ENCODE results near the gene SYPL1. TPM values are rescaled to one million over a fixed set of nuclear protein-coding genes. Genes with fewer than 3 reads are reported as not detected.

The SYPL1 gene
- total RNA-seq, 1 donor from 2014 or later, result 39.4 TPM

DNA sequence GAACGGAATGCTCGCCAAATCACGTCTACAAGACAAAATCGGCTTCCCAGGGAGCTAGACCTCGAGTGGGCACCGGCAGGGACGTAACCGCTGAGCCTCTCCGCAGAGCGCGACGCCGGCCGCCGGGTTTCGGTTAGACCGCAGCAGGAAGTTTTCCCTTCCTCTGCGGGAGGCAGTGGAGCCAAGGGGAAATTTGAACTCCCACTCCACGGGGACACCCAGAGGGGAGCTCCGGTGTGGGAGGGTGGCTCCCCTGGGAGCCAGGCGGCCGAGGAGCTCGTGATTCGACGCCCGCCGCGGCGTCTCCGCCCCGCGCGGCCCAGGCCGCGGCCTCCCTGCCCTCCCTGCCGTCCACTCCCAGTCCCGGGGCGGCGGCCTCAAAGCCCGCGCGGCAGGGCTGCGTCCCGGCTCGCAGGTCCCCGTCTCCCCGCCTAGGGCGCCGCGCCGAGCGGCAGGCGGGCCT is 426 bp downstream of the SYPL1 start:
- no peaks in the 10 kb centered on the region for H3K36me3 Mint-ChIP-seq (ENCODE audit: low read depth)
- no peaks in the 10 kb centered on the region for H3K27me3 Mint-ChIP-seq (ENCODE audit: low read depth)
- TF ChIP-seq, protein P1, sequence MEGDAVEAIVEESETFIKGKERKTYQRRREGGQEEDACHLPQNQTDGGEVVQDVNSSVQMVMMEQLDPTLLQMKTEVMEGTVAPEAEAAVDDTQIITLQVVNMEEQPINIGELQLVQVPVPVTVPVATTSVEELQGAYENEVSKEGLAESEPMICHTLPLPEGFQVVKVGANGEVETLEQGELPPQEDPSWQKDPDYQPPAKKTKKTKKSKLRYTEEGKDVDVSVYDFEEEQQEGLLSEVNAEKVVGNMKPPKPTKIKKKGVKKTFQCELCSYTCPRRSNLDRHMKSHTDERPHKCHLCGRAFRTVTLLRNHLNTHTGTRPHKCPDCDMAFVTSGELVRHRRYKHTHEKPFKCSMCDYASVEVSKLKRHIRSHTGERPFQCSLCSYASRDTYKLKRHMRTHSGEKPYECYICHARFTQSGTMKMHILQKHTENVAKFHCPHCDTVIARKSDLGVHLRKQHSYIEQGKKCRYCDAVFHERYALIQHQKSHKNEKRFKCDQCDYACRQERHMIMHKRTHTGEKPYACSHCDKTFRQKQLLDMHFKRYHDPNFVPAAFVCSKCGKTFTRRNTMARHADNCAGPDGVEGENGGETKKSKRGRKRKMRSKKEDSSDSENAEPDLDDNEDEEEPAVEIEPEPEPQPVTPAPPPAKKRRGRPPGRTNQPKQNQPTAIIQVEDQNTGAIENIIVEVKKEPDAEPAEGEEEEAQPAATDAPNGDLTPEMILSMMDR (conservative IDR thresholded peaks at IDR 0.05), result no peak
- no peak for DNase-seq (ENCODE audit: low read depth, low spot score)
- H3K4me1 Mint-ChIP-seq, result peaks cover 31% of the 10 kb centered on the region
- no peaks in the 10 kb centered on the region for H3K9me3 Mint-ChIP-seq
- H3K4me3 Mint-ChIP-seq, result peak overlapping the region; percentile 92
- H3K27ac Mint-ChIP-seq (ENCODE audit: unreplicated experiment), result peak overlapping the region; percentile 98

DNA sequence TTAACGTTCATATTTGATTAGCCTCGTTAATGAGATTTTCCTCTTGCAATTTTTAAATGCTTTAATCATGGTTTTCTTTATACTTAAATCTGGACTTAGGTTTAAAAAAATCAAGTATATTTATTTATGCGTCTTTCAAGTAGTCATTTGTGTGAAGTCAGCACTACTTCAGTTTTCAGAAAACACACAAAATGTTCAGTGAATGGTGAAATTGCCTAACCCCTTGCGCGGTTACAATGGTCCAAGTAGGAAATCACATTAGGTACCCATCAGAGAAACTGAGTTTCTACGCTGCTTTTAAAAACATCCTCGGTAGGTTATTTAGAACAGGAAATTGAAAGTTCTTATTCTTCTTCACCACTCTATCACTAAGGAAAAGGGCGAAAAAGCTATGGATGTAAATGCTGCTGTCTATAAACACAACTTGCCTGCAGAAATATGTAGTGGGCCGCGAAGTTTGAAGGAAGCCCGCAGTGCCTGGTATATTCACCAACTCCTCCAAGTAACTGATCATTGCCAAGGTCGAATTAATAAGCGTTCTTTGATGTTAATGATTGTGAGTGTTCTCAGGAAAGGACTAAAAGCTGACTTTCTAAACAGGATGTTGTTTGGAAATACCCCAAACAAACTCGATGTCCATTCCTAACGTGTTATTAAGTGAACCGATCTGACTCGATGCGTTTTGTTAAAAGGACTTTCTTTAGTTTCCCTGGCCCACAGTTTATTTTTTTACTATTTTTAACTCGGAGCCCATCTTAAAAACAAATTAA is 1.0 kb downstream of the SYPL1 start:
- no peaks in the 10 kb centered on the region for H3K9me3 Mint-ChIP-seq
- TF ChIP-seq, protein P1 (conservative IDR thresholded peaks at IDR 0.05), result no peak
- H3K36me3 Mint-ChIP-seq (ENCODE audit: low read depth), result no peaks in the 10 kb centered on the region
- no peaks in the 10 kb centered on the region for H3K27me3 Mint-ChIP-seq (ENCODE audit: low read depth)
- no peak for DNase-seq (ENCODE audit: low read depth, low spot score)
- peaks cover 31% of the 10 kb centered on the region for H3K4me1 Mint-ChIP-seq
- peak overlapping the region; percentile 85 for H3K27ac Mint-ChIP-seq (ENCODE audit: unreplicated experiment)
- peak overlapping the region; percentile 92 for H3K4me3 Mint-ChIP-seq

DNA sequence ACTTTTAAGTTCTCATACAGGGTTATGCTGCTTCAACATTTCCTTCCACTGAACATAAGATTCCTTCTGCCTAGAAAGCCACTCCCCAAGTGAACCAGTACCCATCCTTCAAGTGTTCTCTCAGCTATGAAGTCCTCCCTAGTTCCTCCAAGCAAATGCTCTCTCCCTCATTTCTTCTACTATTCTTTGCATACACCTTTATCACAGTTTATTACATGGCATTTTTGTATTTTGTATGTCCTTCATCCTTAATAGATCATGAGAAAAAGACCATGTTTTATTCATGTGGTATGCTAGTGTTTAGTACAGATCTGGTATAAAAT is 1.9 kb downstream of the SYPL1 start:
- no peak for DNase-seq (ENCODE audit: low read depth, low spot score)
- H3K9me3 Mint-ChIP-seq, result no peaks in the 10 kb centered on the region
- no peak overlapping the region for H3K27ac Mint-ChIP-seq (ENCODE audit: unreplicated experiment)
- no peaks in the 10 kb centered on the region for H3K27me3 Mint-ChIP-seq (ENCODE audit: low read depth)
- TF ChIP-seq, protein P1 (conservative IDR thresholded peaks at IDR 0.05), result no peak
- H3K36me3 Mint-ChIP-seq (ENCODE audit: low read depth), result no peaks in the 10 kb centered on the region
- peaks cover 31% of the 10 kb centered on the region for H3K4me1 Mint-ChIP-seq
- peak overlapping the region; percentile 75 for H3K4me3 Mint-ChIP-seq

DNA sequence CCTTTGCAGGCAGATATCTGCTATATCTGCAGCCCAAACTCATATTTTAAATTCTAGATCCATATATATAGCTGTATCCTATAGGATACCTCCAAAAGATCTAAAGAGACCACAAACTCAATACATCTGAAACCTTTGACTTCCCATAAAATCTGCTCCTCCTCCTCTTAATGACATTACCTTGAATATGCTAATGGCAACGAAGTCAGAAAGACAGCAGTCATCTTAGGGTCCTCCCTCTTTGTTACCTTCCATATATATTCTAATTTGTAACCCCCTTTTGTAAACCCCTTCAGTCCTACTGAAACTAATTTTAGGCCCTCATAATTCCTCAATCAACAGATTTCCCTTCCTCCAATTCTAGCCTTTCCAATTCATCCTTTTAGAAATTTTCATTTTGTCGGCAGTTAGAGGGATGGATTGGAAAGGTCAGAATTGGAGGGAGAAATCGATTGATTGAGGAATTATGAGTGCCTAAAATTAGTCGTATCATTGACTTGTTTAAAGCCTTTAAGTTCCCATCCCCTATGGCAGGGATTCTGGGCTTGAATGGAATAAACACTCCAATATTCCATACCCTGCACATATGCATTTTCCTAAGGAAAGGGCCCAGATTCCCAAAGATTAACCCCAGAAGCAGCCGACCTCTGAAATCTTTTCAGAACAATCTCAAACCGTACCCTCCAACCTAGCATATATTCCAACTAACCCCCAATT is 2.4 kb downstream of the SYPL1 start:
- TF ChIP-seq, protein P1 (conservative IDR thresholded peaks at IDR 0.05), result no peak
- H3K4me1 Mint-ChIP-seq, result peaks cover 31% of the 10 kb centered on the region
- H3K36me3 Mint-ChIP-seq (ENCODE audit: low read depth), result no peaks in the 10 kb centered on the region
- DNase-seq (ENCODE audit: low read depth, low spot score), result no peak
- peak overlapping the region; percentile 75 for H3K4me3 Mint-ChIP-seq
- H3K27me3 Mint-ChIP-seq (ENCODE audit: low read depth), result no peaks in the 10 kb centered on the region
- H3K27ac Mint-ChIP-seq (ENCODE audit: unreplicated experiment), result no peak overlapping the region
- no peaks in the 10 kb centered on the region for H3K9me3 Mint-ChIP-seq

DNA sequence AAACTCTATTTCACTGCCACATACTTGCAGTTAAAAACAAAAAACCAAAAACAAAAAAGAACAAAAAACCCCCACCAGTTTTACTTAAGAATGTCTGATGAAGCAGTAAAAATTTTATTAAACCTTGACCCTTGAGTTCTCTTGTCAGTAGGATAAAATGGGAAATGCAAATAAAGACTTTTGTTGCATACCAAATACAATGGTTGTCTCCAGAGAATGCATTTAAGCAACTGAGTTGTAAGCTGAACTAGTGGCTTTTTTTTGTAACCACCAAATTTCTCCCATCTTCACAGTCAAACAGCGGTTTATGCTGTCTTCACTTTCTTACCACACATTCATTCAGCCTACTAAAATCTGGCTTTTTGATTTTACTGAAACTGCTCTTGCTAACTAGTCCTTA is 3.1 kb downstream of the SYPL1 start:
- Mint-ChIP-seq H3K27me3 (ENCODE audit: low read depth) (no peaks in the 10 kb centered on the region), H3K4me1 (peaks cover 31% of the 10 kb centered on the region), H3K27ac (ENCODE audit: unreplicated experiment) (no peak overlapping the region), H3K9me3 (no peaks in the 10 kb centered on the region), H3K36me3 (ENCODE audit: low read depth) (no peaks in the 10 kb centered on the region), H3K4me3 (peak overlapping the region; percentile 50)
- DNase-seq (ENCODE audit: low read depth, low spot score), result no peak
- TF ChIP-seq, protein P1 (conservative IDR thresholded peaks at IDR 0.05), result no peak
